Ecto neural progenitor cell (in vitro differentiated cells): Measurements from ENCODE around the gene AUH.

ENCODE experiments used
- DNase-seq: peaks from one replicate; pipeline ENCODE4 v3.0.0-alpha.2; 2018; ENCODE audit warnings: low spot score

AUH gene

GRCh38 chr9:91188719-91189590 lies 172.8 kb downstream of the AUH start:
- peak; percentile 30 for DNase-seq

GRCh38 chr9:91187965-91188344 lies 173.8 kb downstream of the AUH start:
- no peak for DNase-seq

- peak; percentile 14 for DNase-seq
Observed at GRCh38 chr9:91187311-91187964, 174.3 kb downstream of the AUH start.

GRCh38 chr9:91186632-91187108 lies 175.0 kb downstream of the AUH start:
- DNase-seq = peak; percentile 28

- DNase-seq = peak; percentile 19
Observed at GRCh38 chr9:91185193-91185886, 176.4 kb downstream of the AUH start.

- no peak for DNase-seq
Observed at GRCh38 chr9:91182429-91183225, 179.1 kb downstream of the AUH start.

- DNase-seq = no peak
Observed at GRCh38 chr9:91181541-91181940, 180.2 kb downstream of the AUH start.

GRCh38 chr9:91180930-91181268 lies 180.8 kb downstream of the AUH start:
- no peak for DNase-seq

- no peak for DNase-seq
Observed at GRCh38 chr9:91180240-91180929, 181.3 kb downstream of the AUH start.

- DNase-seq = no peak
Observed at GRCh38 chr9:91179237-91180138, 182.2 kb downstream of the AUH start.

GRCh38 chr9:91178281-91179236 lies 183.2 kb downstream of the AUH start:
- DNase-seq = no peak

GRCh38 chr9:91177661-91178280 lies 183.9 kb downstream of the AUH start:
- no peak for DNase-seq

- no peak for DNase-seq
Observed at GRCh38 chr9:91177081-91177480, 184.6 kb downstream of the AUH start.

GRCh38 chr9:91176426-91176825 lies 185.3 kb downstream of the AUH start:
- no peak for DNase-seq

GRCh38 chr9:91174772-91175171 lies 186.9 kb downstream of the AUH start:
- DNase-seq = no peak

- DNase-seq = no peak
Observed at GRCh38 chr9:91172329-91172728, 189.4 kb downstream of the AUH start.

GRCh38 chr9:91170951-91171350 lies 190.8 kb downstream of the AUH start:
- no peak for DNase-seq

GRCh38 chr9:91166796-91167366 lies 194.8 kb downstream of the AUH start:
- peak; percentile 27 for DNase-seq
